NCI-H460 (cell line): ENCODE data around the gene TXNRD3. TPM values are rescaled to one million over a fixed set of nuclear protein-coding genes. Genes with fewer than 3 reads are reported as not detected.

ENCODE experiments used
- small RNA-seq, 2 experiments: library from RNA; depleted of rRNA; stranded (forward); fragments of <200 nt; gene quantifications; one replicate each; pipeline ENCODE3, GENCODE V24; 2014
- total RNA-seq: library from RNA; depleted of rRNA; stranded (reverse); fragments of >200 nt; shearing (Covaris generic); gene quantifications from 2 replicates; pipeline ENCODE4 v1.2.3, GENCODE V29; 2014; rRNA removed

The TXNRD3 gene
- total RNA-seq, 1 experiment from 2014 or later = 4.2 TPM

Small RNA genes lying within 50 kb of the gene (small RNA-seq; reads per million reads assigned to genes)
- 0 reads per million in 2 experiments for gene RNA5SP138

Other genes with a start within 250 kb of the TXNRD3 start
- 19.5 and 20.6 TPM in 2 replicates for gene ZXDC, start 179.2 kb downstream of the TXNRD3 start, total RNA-seq
- gene UROC1, start 137.4 kb downstream of the TXNRD3 start, total RNA-seq = not detected in 2 replicates
- not detected in 2 replicates for gene CHST13, start 131.0 kb downstream of the TXNRD3 start, total RNA-seq
- gene C3orf22, start 96.2 kb downstream of the TXNRD3 start, total RNA-seq = not detected in 2 replicates
- gene CHCHD6, start 49.1 kb upstream of the TXNRD3 start, total RNA-seq = 20.7 and 24.2 TPM in 2 replicates